Breast epithelium (tissue), 4 donors: ENCODE results near the gene GPC5. TPM values are rescaled to one million over a fixed set of nuclear protein-coding genes. Genes with fewer than 3 reads are reported as not detected.
"Not testable (repeated sequence)": the region's sequence is repeated elsewhere in the genome, so short reads cannot be mapped to it uniquely, and the experiment has no call there.

Experiments used
- DNase-seq, 2 donors: peaks; one replicate each; pipeline ENCODE4 v3.0.0-alpha.2; 2019; ENCODE audit warnings: low spot score in 2 of 2
- H3K27ac ChIP-seq, 2 donors: fragments of 200-600 bp; sonication (generic) in 1 of 2; one replicate each; pipeline ENCODE4 v1.5.1; 2016 to 2019; ENCODE audit warnings: mild to moderate bottlenecking in 1 of 2
- H3K27me3 ChIP-seq, 2 donors: fragments of 200-600 bp; sonication (generic) in 1 of 2; one replicate each; pipeline versions ENCODE4 v1.5.1 to v1.6.0; 2017 to 2019; ENCODE audit warnings: control low read depth in 1 of 2, mild to moderate bottlenecking in 1 of 2
- H3K36me3 ChIP-seq: fragments of 200-600 bp; one replicate; pipeline ENCODE4 v1.5.1; 2019
- H3K4me1 ChIP-seq, 2 donors: fragments of 200-600 bp; sonication (generic); one replicate each; pipeline ENCODE4 v1.5.1; 2016 to 2019; ENCODE audit warnings: control low read depth in 1 of 2
- H3K4me3 ChIP-seq, 3 donors: fragments of 200-600 bp; sonication (generic); 1 replicate in 2 of 3; 2 replicates in 1 of 3; pipeline ENCODE4 v1.5.1; 2016 to 2019; ENCODE audit warnings: mild to moderate bottlenecking in 3 of 3, moderate library complexity in 2 of 3
- H3K9me3 ChIP-seq, 2 donors: fragments of 200-600 bp; sonication (generic) in 1 of 2; one replicate each; pipeline ENCODE4 v1.5.1; 2016 to 2019; ENCODE audit warnings: control low read depth in 1 of 2
- CTCF ChIP-seq, 3 donors: fragments of 450-650 bp; IDR thresholded peaks; one replicate each; pipeline ENCODE4 v1.5.1; 2016 to 2017; ENCODE audit warnings: antibody characterized with exemption in 3 of 3, mild to moderate bottlenecking in 3 of 3, moderate library complexity in 3 of 3
- POLR2A ChIP-seq: fragments of 450-650 bp; IDR thresholded peaks from one replicate; pipeline ENCODE4 v1.6.1; 2016; ENCODE audit warnings: antibody characterized with exemption, mild to moderate bottlenecking, moderate library complexity
- POLR2AphosphoS5 ChIP-seq, 3 donors: sonication (generic); formaldehyde crosslinking; IDR thresholded peaks; one replicate each; pipeline ENCODE4 v1.6.1; 2017; ENCODE audit warnings: antibody characterized with exemption in 3 of 3
- intact Hi-C: fragments of 100-400 bp; cut with DNase I; formaldehyde crosslinking; loops from one replicate; pipeline ENCODE4 v1.15.1; 2023; ENCODE audit warnings: low total_unique reads
- total RNA-seq, 3 donors: library from RNA; depleted of rRNA; stranded (reverse); fragments of >200 nt; gene quantifications; one replicate each; pipeline ENCODE4 v1.1.0, GENCODE V29; 2016

Gene GPC5
- total RNA-seq, 3 donors from 2014 or later, result 0.88 to 0.98 TPM; not detected in 1

- intact Hi-C loops, result no loop called here
- no peaks in the 10 kb centered on the region for H3K27me3 ChIP-seq
- H3K4me1 ChIP-seq, result no peaks in the 10 kb centered on the region
- TF ChIP-seq POLR2AphosphoS5 (IDR thresholded peaks at IDR 0.05) (no peak), POLR2A (no peak), CTCF (IDR thresholded peaks at IDR 0.05) (no peak)
- no peak for DNase-seq
- H3K36me3 ChIP-seq, result no peaks in the 10 kb centered on the region
- peaks cover 0 to 4% of the 10 kb centered on the region in 2 donors for H3K9me3 ChIP-seq
- no peak overlapping the region for H3K27ac ChIP-seq
- no peak overlapping the region for H3K4me3 ChIP-seq
Measured at GRCh38 chr13:92514420-92515125, 1116.2 kb downstream of the GPC5 start.

- H3K27me3 ChIP-seq, H3K4me3 ChIP-seq, H3K9me3 ChIP-seq, DNase-seq, H3K36me3 ChIP-seq, H3K4me1 ChIP-seq, H3K27ac ChIP-seq, intact Hi-C loops: not testable (repeated sequence)
Measured at GRCh38 chr13:92516878-92517277, 1118.5 kb downstream of the GPC5 start.

- H3K4me3 ChIP-seq, H3K4me1 ChIP-seq, H3K27me3 ChIP-seq, H3K36me3 ChIP-seq, intact Hi-C loops, DNase-seq, H3K27ac ChIP-seq, H3K9me3 ChIP-seq: not testable (repeated sequence)
Measured at GRCh38 chr13:92518622-92519021, 1120.2 kb downstream of the GPC5 start.

GRCh38 chr13:92530364-92530763, 1131.9 kb downstream of the GPC5 start:
- DNase-seq, result no peak
- H3K9me3 ChIP-seq, result no peaks in the 10 kb centered on the region
- H3K27ac ChIP-seq, result no peak overlapping the region
- H3K27me3 ChIP-seq, result no peaks in the 10 kb centered on the region
- TF ChIP-seq POLR2AphosphoS5 (IDR thresholded peaks at IDR 0.05) (no peak), POLR2A (no peak), CTCF (IDR thresholded peaks at IDR 0.05) (no peak)
- no peaks in the 10 kb centered on the region for H3K36me3 ChIP-seq
- H3K4me1 ChIP-seq, result no peaks in the 10 kb centered on the region
- intact Hi-C loops, result no loop called here
- no peak overlapping the region for H3K4me3 ChIP-seq

- Histone ChIP-seq H3K4me1 (no peaks in the 10 kb centered on the region), H3K4me3 (no peak overlapping the region), H3K27me3 (no peaks in the 10 kb centered on the region), H3K27ac (no peak overlapping the region), H3K36me3 (no peaks in the 10 kb centered on the region), H3K9me3 (peaks cover 0 to under 1% of the 10 kb centered on the region in 2 donors)
- no peak for TF ChIP-seq POLR2AphosphoS5 (IDR thresholded peaks at IDR 0.05)
- TF ChIP-seq POLR2A, result no peak
- TF ChIP-seq CTCF (IDR thresholded peaks at IDR 0.05), result no peak
- no peak for DNase-seq
- intact Hi-C loops, result no loop called here
Measured at GRCh38 chr13:92535222-92536006, 1137.0 kb downstream of the GPC5 start.

GRCh38 chr13:92537471-92537870, 1139.0 kb downstream of the GPC5 start:
- TF ChIP-seq POLR2A (no peak), CTCF (IDR thresholded peaks at IDR 0.05) (no peak), POLR2AphosphoS5 (IDR thresholded peaks at IDR 0.05) (no peak)
- intact Hi-C loops, result no loop called here

More at GRCh38 chr13:92537471-92537870, 1139.0 kb downstream of the GPC5 start:
- peaks cover 0 to 4% of the 10 kb centered on the region in 2 donors for H3K9me3 ChIP-seq
- DNase-seq, result no peak
- no peaks in the 10 kb centered on the region for H3K36me3 ChIP-seq
- H3K27me3 ChIP-seq, result no peaks in the 10 kb centered on the region
- H3K4me3 ChIP-seq, result no peak overlapping the region
- no peak overlapping the region for H3K27ac ChIP-seq
- H3K4me1 ChIP-seq, result no peaks in the 10 kb centered on the region
